Nephron (organoid): ENCODE results near the gene INMT.

Experiments
- H3K27ac Mint-ChIP-seq, 3 experiments: 2 replicates each; pipeline ENCODE4 v1.8.0; 2020; ENCODE audit warnings: mixed read lengths in 3 of 3, mild to moderate bottlenecking in 2 of 3, moderate library complexity in 1 of 3
- H3K27me3 Mint-ChIP-seq: 2 replicates; pipeline ENCODE4 v1.8.0; 2021; ENCODE audit warnings: low read depth, mild to moderate bottlenecking, moderate library complexity, mixed read lengths
- H3K36me3 Mint-ChIP-seq: 2 replicates; pipeline ENCODE4 v1.8.0; 2020; ENCODE audit warnings: low read depth, mixed read lengths
- H3K4me1 Mint-ChIP-seq: 2 replicates; pipeline ENCODE4 v1.8.0; 2020; ENCODE audit warnings: mixed read lengths
- H3K4me3 Mint-ChIP-seq, 3 experiments: 2 replicates each; pipeline ENCODE4 v1.8.0; 2020; ENCODE audit warnings: mild to moderate bottlenecking in 3 of 3, mixed read lengths in 3 of 3, moderate library complexity in 2 of 3
- H3K9me3 Mint-ChIP-seq: 2 replicates; pipeline ENCODE4 v1.8.0; 2020; ENCODE audit warnings: mixed read lengths
- TF ChIP-seq, protein P1 (sequence below), 3 experiments: fragments of 200-600 bp; sonication (generic); IDR thresholded peaks; one replicate each; pipeline ENCODE4 v1.5.0; 2021; ENCODE audit warnings: antibody characterized with exemption in 3 of 3; ENCODE audit not compliant: unreplicated experiment in 3 of 3

Gene INMT

DNA sequence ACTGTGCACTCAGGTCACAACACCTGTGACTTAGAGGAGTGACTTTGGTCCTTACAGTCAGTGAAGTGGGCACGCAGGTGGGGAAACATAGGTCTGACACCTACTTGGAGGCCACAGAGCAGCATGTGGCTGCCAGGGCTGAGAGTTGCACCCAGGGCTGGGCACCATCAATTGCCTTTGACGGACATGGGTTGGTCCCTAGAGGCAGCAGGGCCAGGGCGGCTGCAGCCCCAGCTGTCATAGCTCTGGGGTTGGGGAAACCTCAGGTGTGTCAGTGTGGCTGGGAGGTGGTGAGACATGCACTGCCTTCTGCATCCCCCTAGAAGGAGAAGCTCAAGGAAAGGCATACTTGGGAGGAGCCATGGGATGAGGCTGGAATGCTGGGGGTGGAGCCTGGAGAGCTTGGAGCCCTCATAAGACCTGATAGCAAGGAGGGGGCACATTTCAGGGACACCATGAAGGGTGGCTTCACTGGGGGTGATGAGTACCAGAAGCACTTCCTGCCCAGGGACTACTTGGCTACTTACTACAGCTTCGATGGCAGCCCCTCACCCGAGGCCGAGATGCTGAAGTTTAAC is at the start of gene INMT:
Gene INMT (plus strand): TSS at position 440 of the 578 bp plus-strand sequence. CDS start 16 bp downstream, at position 456.
- H3K4me3 Mint-ChIP-seq, result peak within 1 kb of the TSS in 2 of 3 experiments; percentile 13 to 64
- H3K27ac Mint-ChIP-seq, result peak within 1 kb of the TSS in 2 of 3 experiments; percentile 88 to 97
- TF ChIP-seq, protein P1, sequence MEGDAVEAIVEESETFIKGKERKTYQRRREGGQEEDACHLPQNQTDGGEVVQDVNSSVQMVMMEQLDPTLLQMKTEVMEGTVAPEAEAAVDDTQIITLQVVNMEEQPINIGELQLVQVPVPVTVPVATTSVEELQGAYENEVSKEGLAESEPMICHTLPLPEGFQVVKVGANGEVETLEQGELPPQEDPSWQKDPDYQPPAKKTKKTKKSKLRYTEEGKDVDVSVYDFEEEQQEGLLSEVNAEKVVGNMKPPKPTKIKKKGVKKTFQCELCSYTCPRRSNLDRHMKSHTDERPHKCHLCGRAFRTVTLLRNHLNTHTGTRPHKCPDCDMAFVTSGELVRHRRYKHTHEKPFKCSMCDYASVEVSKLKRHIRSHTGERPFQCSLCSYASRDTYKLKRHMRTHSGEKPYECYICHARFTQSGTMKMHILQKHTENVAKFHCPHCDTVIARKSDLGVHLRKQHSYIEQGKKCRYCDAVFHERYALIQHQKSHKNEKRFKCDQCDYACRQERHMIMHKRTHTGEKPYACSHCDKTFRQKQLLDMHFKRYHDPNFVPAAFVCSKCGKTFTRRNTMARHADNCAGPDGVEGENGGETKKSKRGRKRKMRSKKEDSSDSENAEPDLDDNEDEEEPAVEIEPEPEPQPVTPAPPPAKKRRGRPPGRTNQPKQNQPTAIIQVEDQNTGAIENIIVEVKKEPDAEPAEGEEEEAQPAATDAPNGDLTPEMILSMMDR (IDR thresholded peaks at IDR 0.05; ENCODE audit: unreplicated experiment in 3 of 3), result no peak
- H3K27me3 Mint-ChIP-seq, result peaks cover 9% of the 10 kb centered on the region
- peaks cover 15% of the 10 kb centered on the region for H3K9me3 Mint-ChIP-seq
- peaks cover 10% of the 10 kb centered on the region for H3K36me3 Mint-ChIP-seq
- peaks cover 68% of the 10 kb centered on the region for H3K4me1 Mint-ChIP-seq

DNA sequence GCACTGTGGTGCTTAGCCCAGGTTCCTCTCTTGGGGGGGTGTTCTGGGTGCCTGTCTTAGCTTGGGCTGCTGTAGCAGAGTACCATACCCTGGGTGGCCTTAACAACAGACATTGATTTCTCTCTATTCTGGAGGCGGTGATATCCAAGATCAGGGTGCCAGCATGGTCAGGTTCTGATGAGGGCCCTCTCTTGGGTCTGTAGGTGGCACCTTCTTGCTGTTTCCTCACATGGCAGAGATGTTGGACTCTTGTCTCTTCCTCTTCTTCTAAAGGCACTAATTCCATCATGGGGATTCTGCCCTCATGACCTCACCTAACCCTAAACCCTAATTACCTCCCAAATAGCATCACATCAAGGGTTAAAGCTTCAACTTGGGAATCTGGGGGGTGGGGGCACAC is 49.7 kb upstream of the INMT start:
- H3K27me3 Mint-ChIP-seq, result peaks cover 16% of the 10 kb centered on the region
- H3K27ac Mint-ChIP-seq, result no peak overlapping the region
- H3K4me3 Mint-ChIP-seq, result no peak overlapping the region
- H3K9me3 Mint-ChIP-seq, result no peaks in the 10 kb centered on the region
- TF ChIP-seq, protein P1 (IDR thresholded peaks at IDR 0.05; ENCODE audit: unreplicated experiment in 3 of 3), result no peak
- no peaks in the 10 kb centered on the region for H3K36me3 Mint-ChIP-seq
- peaks cover 5% of the 10 kb centered on the region for H3K4me1 Mint-ChIP-seq

DNA sequence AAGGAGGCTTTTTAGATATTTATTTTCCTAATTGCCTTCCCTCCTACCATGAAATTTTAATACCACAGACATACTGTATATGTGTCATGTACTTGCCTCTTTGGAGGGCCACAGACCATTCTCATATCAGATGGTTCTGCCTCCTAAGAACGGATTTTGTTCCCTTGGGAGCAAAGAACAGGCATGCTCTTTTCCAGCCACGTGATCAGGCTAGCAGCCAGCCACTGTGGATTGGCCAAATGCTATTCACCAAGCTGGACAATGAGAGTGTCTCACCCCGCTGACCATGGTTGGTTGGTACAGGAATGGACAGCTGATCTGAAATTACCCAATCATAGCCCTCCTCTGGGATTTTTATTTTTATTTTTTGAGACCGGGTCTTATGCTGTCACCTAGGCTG is 48.2 kb upstream of the INMT start:
- Mint-ChIP-seq H3K4me3 (no peak overlapping the region), H3K27me3 (peaks cover 10% of the 10 kb centered on the region), H3K36me3 (no peaks in the 10 kb centered on the region), H3K4me1 (peaks cover 5% of the 10 kb centered on the region), H3K9me3 (no peaks in the 10 kb centered on the region), H3K27ac (no peak overlapping the region)
- TF ChIP-seq, protein P1 (IDR thresholded peaks at IDR 0.05; ENCODE audit: unreplicated experiment in 3 of 3), result no peak

DNA sequence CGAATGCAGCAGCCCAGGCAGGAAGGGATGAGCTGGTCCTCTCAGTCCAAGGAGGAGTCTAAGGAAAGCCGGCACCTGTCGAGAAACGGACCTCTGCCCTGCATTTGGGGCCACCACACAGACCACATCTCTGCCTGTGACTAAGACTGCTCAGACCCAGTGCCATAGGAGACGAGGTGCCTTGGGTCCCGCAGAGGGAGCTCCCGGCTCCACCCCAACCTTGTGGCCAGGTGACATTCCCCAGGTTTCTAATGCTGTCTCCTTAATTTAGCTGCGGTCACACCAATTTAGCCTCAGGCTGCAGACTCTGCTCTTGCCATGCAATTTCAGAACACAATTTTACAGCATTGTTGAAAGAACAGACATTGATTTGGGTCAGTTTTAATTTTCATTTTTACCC is 46.9 kb upstream of the INMT start:
- peaks cover 5% of the 10 kb centered on the region for H3K4me1 Mint-ChIP-seq
- H3K9me3 Mint-ChIP-seq, result no peaks in the 10 kb centered on the region
- peaks cover 10% of the 10 kb centered on the region for H3K27me3 Mint-ChIP-seq
- H3K27ac Mint-ChIP-seq, result no peak overlapping the region
- no peak overlapping the region for H3K4me3 Mint-ChIP-seq
- no peaks in the 10 kb centered on the region for H3K36me3 Mint-ChIP-seq
- TF ChIP-seq, protein P1 (IDR thresholded peaks at IDR 0.05; ENCODE audit: unreplicated experiment in 3 of 3), result no peak

DNA sequence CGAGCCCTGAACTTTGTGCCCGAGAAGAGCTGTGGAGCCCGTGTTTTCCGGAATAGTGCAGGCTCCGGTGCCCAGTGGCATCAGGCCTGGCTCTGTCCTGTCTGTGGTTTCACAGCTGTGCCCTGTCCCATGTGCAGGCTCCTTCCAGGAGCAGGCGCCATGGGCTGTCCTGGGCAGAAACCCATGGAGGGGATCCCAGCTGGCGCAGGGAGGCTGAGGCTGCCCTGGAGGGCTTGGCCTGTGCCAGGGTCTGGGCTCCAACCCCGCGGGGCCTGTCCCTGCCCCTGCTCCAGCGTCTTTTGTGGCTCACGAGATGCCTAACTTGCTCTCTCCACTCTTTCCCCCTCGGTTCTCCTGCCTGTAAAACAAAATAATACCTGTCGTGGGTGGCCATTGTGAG is 46.3 kb upstream of the INMT start:
- no peak overlapping the region for H3K4me3 Mint-ChIP-seq
- TF ChIP-seq, protein P1 (IDR thresholded peaks at IDR 0.05; ENCODE audit: unreplicated experiment in 3 of 3), result no peak
- peaks cover 1% of the 10 kb centered on the region for H3K4me1 Mint-ChIP-seq
- no peaks in the 10 kb centered on the region for H3K36me3 Mint-ChIP-seq
- H3K9me3 Mint-ChIP-seq, result no peaks in the 10 kb centered on the region
- H3K27me3 Mint-ChIP-seq, result peaks cover 6% of the 10 kb centered on the region
- H3K27ac Mint-ChIP-seq, result no peak overlapping the region

DNA sequence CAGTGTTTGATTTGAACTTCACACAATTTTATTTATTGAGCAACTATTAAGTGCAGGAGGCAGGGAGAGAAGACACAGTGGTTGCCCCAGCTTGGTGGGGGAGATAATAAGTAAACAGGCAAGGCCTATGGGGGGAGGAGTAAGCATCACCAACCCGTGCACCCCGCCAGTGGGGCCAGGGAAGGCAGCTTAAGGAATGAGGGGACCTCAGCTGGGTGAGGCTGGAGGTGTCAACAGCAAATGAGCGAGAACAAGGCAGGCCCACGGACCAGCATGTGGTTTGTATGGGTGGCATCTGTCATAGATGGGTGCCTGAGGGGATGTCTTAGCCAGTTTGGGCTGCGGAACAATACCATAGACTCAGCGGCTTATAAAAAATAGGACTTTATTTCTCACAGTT is 45.6 kb upstream of the INMT start:
- Mint-ChIP-seq H3K4me1 (no peaks in the 10 kb centered on the region), H3K27me3 (peaks cover 4% of the 10 kb centered on the region), H3K9me3 (no peaks in the 10 kb centered on the region), H3K27ac (no peak overlapping the region), H3K4me3 (no peak overlapping the region), H3K36me3 (no peaks in the 10 kb centered on the region)
- TF ChIP-seq, protein P1 (IDR thresholded peaks at IDR 0.05; ENCODE audit: unreplicated experiment in 3 of 3), result no peak
